Hepatic stellate cell (primary cell): ENCODE results near the gene PFKFB4.
"Not testable (repeated sequence)": the region's sequence is repeated elsewhere in the genome, so short reads cannot be mapped to it uniquely, and the experiment has no call there.

Experiments used
- DNase-seq: peaks from one replicate; pipeline ENCODE4 v3.0.0; 2011; ENCODE audit warnings: low spot score

The PFKFB4 gene

GRCh38 chr3:48530701-48531100, 25.9 kb downstream of the PFKFB4 start:
- DNase-seq = not testable (repeated sequence)

- DNase-seq = no peak
Measured at GRCh38 chr3:48528754-48529153, 27.8 kb downstream of the PFKFB4 start.

DNA sequence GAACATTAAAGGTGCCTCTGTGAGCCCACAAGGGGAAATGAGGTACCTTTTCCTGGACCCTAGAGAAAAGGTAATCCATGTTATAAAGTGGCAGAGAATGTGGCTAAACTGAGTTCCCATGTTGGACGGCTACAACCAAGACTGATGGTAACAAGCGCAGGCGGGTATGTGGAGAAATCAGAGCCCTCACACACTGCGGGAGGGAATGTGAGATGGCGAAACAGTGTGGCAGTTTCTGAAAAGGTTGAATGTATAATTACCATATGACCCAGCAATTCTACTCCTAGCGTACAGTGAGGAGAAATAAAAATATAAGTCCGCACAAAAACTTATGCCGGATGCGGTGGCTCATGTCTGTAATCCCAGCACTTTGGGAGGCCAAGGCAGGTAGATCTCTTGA, 28.6 kb downstream of the PFKFB4 start:
- no peak for DNase-seq

- no peak for DNase-seq
Measured at GRCh38 chr3:48524970-48525369, 31.6 kb downstream of the PFKFB4 start.

DNA sequence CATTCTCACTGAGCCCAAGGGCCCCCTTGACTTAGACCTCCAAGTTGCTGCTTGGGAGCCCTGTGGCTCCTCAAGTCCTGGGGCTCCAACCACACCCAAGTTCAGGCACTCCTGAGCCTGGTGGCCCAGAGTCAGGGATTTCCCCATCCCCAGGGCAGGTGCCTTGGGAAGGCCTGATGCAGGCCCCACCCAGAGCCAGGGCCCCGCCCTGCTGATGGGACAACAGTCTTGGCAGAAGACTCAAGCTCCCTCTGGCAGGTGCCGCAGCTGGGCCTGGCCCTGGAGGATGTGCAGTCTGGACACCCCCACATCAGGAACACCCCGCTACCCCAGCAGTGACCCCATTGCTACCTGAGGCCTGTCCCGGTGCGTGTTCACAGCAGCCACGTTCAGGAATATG, 35.0 kb downstream of the PFKFB4 start:
- DNase-seq = no peak

- no peak for DNase-seq
Measured at GRCh38 chr3:48519277-48519643, 37.3 kb downstream of the PFKFB4 start.

DNA sequence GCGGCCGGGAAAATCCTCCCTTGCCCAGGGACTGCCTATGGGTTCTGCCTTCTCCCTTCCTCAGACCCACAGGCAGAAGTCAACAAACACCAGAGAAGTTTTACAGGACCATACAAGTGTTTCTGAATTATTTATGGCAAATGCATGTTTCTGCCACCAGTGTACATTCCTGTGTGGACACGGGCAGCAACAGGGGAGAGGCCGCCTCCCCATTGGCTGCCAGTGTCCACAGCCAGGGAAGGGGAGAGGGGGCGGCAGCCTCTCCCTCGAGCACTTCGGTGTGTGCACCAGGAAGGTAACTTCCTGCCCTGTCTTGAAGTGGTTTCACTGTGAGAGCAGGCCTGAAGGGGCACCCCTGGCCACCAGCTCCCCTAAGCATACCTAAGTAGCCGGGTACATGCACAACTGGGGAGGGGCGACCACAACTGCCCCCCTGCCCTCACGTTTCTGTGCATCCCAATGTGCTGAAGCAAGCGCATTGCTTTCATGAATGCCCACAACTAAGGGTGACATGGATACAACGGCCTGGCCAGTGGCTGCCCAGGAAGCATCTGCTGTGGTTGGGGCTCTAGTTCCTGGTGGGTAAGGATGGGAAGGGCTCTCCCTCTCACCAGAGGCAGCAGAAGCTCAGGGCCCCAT, 37.8 kb downstream of the PFKFB4 start:
- no peak for DNase-seq

DNA sequence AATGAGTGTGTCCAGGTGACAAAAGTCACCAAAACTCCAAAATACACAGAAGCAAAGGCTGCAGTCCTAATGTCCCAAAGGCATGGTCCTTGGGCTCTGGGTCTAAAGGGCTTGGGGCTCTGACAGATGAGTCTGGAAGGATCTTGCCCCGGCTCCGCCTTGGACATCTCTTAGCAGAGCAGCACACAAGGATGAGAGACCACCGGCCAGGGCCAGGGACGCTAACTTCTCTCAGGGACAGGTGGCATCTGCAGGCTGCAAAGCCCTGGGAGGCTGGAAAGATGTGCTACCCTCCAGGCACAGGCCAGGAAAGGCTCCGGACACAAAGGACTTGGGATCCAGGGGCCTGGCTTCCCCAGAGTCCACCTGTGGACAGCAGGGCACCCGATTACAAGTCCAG, 38.5 kb downstream of the PFKFB4 start:
- no peak for DNase-seq

DNA sequence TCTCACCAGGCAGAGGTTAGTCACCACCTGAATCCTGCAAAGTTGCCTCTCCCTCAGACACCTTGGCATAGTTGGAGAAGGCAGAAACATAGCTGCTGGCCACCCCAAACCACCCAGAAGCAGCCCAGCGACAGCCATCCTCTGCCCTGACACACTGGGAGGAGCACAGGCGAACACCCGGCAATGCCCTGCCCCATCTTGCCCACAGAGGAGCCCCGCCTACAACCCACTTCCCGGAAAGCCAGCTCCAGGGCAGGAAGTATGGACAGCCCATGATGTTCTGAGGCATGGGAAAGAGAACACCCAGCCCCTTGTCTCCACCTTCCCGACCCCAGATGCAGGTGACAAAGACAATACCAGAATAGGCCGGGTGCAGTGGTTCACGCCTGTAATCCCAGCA, 40.0 kb downstream of the PFKFB4 start:
- DNase-seq = no peak

- DNase-seq = no peak
Measured at GRCh38 chr3:48514431-48515227, 42.0 kb downstream of the PFKFB4 start.

- no peak for DNase-seq
Measured at GRCh38 chr3:48511551-48511950, 45.1 kb downstream of the PFKFB4 start.

DNA sequence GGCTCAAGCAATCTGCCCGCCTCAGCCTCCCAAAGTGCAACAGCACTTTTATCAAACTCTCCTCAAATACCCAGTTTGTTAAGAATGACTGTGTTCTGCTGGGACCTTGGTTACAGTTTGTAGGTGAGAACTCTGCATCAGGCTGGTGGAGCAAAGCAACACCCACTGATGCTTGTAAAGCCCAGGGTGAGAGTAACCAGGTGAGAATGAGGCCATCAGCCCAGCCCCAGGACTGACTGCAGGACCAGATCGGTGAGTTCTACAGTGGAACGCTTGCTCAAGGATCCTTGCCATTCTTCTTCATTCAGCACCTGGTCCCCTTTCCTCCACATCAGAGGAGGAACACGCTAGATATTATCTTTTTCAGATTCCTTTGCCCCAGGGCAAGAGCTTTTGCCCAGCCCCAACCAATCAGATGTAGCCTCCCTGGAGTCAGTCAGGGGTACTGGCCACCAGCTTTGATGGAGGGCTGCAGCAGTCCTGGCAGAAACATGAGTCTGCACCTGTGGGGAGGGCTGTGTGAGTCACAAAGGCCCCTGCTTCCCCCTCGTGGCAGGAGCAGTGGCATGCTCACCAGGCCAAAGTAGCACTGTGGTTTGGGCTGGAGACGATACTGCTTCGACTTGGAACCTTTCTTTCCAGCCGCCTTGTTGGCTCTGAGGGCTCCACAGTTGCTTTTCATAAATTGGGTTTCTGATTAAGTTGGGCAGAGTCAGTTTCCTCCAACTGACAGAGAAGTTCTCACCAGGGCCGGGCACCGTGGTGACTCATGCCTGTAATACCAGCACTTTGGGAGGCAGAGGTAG, 49.1 kb downstream of the PFKFB4 start:
- peak; percentile 66 for DNase-seq

- DNase-seq = no peak
Measured at GRCh38 chr3:48505968-48506504, 50.6 kb downstream of the PFKFB4 start.

DNA sequence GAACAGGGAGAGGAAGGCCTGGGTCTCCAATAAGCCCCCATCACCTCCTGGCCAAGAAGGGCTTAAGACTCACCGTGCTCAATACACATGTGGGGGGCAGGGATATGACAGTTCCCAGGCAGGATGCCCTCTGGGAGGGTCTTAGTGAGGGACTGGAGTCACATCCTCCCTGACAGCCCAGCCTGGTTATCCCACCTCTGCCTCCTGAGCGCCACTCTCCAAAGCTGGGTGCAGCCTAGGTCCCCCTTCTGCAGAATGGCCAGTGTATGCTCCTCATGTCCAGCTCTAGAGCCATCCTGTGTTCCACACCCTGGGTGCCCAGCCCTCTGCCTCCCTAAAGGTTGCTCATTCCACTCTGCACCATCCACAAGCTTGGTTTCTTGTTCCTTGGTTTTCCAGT, 51.5 kb downstream of the PFKFB4 start:
- no peak for DNase-seq

- DNase-seq = peak; percentile 64
Measured at GRCh38 chr3:48504051-48504946, 52.3 kb downstream of the PFKFB4 start, which contains the start of gene SHISA5. Gene SHISA5, minus strand, starts transcription at chr3:48504174. Its CDS starts 80 bp downstream, at chr3:48504094.

DNA sequence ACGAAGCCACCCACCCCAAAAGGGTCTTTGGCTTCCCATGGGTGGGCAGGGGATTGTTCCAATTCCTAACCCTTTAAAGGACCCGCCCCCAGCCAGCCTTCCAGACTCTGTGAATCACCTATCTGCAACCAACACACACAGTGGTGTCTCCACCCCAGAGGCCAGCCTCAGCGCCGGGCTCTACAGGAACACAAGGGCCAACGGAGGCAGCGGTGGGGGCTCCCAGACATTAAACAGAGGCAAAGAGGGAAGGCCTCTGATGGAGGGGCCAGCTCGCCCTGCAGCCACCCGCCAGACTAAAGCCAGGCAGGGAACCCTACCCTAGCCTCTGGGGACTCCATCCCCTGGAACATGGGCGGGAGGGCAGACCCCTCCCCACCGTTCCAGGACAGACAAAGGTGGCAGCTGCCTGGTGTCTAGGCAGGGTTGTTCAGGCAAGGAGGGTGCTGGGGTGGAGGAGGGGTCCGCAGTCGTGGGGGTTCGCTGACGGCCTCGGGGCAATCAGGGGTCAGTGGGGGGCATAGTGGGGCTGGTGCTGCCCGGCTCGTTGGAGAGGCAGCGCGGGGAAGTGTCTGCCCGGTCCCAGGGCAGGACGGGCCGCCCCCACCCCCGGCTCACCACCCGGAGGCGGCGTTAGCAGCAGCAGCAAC, 53.1 kb downstream of the PFKFB4 start:
- DNase-seq = peak; percentile 72

DNA sequence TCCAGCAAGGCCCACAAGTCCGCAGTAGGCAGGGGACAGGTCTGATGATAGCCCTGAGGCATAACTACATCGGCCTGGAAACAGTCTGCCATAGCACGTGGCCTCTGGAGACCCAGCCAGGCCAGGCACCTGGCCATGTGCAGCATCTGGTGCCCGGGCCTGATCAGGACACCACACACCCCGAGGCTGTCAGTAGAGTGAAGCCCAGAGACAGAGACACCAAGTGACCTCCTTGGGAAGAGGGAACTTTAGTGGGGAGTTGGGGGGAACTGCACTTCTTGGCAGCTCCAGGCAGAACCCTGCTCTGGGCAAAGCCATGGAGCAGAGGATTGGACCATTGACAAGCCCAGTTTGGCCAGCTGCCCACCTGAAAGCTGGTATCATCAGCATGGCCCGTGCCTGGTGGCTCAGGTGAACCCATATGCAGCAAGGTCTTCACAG, 53.9 kb downstream of the PFKFB4 start:
- no peak for DNase-seq

DNA sequence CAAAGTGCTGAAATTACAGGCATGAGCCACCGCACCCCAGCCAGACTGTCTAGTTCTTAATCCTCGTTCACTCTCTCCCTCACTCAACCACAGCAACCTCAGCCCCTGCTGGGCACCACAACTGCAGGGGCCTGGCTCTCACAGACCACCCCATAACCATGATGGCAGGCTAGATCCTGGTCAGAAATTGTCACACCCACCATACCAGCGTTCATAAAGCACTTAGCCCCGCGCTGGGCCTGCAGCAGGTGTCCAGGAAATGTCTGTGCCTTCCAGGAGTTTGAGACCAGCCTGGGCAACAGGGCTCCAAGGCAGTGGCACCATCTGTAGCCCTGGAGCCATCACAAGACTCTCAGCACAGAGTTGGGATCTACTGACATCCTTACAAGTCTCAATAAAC, 54.5 kb downstream of the PFKFB4 start:
- DNase-seq = no peak

GRCh38 chr3:48501196-48501595, 55.4 kb downstream of the PFKFB4 start:
- DNase-seq = no peak

DNA sequence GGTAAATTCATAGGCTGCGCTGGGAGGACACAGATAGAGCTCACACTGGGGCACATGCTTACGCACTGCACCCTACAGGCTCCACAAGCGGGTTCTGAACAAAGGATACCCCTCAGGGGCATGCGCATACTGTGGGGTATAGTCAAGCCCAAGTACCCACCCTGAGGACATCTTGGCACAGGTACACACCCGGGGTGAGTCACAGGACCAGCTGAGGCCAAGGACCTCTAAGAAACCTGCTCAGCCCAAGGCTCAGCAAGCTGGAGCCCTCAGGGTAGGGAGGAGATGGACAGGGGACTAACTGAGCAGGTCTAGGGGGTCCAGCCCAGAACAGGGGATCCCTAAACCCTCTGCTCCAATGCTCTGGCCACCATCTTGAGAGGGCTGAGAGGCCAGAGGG, 55.9 kb downstream of the PFKFB4 start:
- no peak for DNase-seq

- no peak for DNase-seq
Measured at GRCh38 chr3:48493203-48493501, 63.5 kb downstream of the PFKFB4 start.
